K562 (cell line): Measurements from ENCODE around the gene USP37. TPM values are rescaled to one million over a fixed set of nuclear protein-coding genes. Genes with fewer than 3 reads are reported as not detected.

ENCODE experiments used
- ATAC-seq: fragments of 200-7000 bp; cut with Tn5 transposase; 3 replicates; pipeline ENCODE4 v1.9.1; 2020; ENCODE audit warnings: moderate library complexity
- BruUV-seq: library from RNA; stranded (reverse); fragments of 400-500 nt; replicated peaks from 2 replicates; lab custom pipeline; 2021; lab: Mats Ljungman, UMichigan
- CTCF ChIA-PET: fragments of 300-600 bp; formaldehyde crosslinking; extraction: SDS; loops from one replicate; lab custom pipeline; 2021; ENCODE audit warnings: low intra/inter-chr PET ratio; lab: Yijun Ruan, JAX
- POLR2A ChIA-PET: fragments of 300-600, 350-650 bp; sonication (Branson Sonifier 250); formaldehyde crosslinking; extraction: SDS; loops from one replicate; lab custom pipeline; 2021; ENCODE audit warnings: antibody characterized with exemption, inconsistent platforms; lab: Yijun Ruan, JAX
- DNase-seq, 4 experiments: peaks; one replicate each; pipeline versions ENCODE4 v3.0.0 to v3.0.0-alpha.2; 2011 to 2018; ENCODE audit warnings: low spot score in 3 of 4, mixed read lengths in 3 of 4; ENCODE audit errors: extremely low read depth in 1 of 4
- FAIRE-seq: peaks from 2 replicates; lab custom pipeline; 2011; peaks lifted over from hg19 to GRCh38; lab: Jason Lieb, UNC
- H2AFZ ChIP-seq: 2 replicates; pipeline ENCODE4 v1.6.0; 2011; ENCODE audit warnings: low read depth, low read length, control low read depth, inconsistent platforms
- H3K27ac ChIP-seq: fragments of 200-600 bp; 3 replicates; pipeline ENCODE4 v1.8.0; 2011; ENCODE audit warnings: low read depth, mild to moderate bottlenecking, control low read depth, inconsistent platforms, low read length, moderate library complexity, mixed read lengths; ENCODE audit errors: extremely low read depth
- H3K27me3 ChIP-seq, 2 experiments: fragments of 300-600 bp in 1 of 2; 2 replicates in 1 of 2; 3 replicates in 1 of 2; pipeline versions ENCODE4 v1.6.0 to v1.8.0; 2011; ENCODE audit warnings: inconsistent platforms in 2 of 2, low read length in 2 of 2, mild to moderate bottlenecking in 1 of 2, mixed read lengths in 1 of 2, moderate library complexity in 1 of 2; ENCODE audit not compliant: control insufficient read depth in 2 of 2, insufficient read depth in 2 of 2
- H3K36me3 ChIP-seq: fragments of 300-600 bp; 3 replicates; pipeline ENCODE4 v1.8.0; 2011; ENCODE audit warnings: mild to moderate bottlenecking, low read length, inconsistent platforms; ENCODE audit not compliant: control insufficient read depth, insufficient read depth
- H3K4me1 ChIP-seq, 2 experiments: fragments of 200-600 bp in 1 of 2; replicated peaks in 1 of 2; 2 replicates in 1 of 2; 3 replicates in 1 of 2; pipeline versions ENCODE4 v1.5.1 to v1.8.0; 2011; ENCODE audit warnings: inconsistent platforms in 2 of 2, low read length in 2 of 2, mild to moderate bottlenecking in 1 of 2, mixed read lengths in 1 of 2, moderate library complexity in 1 of 2; ENCODE audit not compliant: control insufficient read depth in 2 of 2, insufficient read depth in 2 of 2
- H3K4me2 ChIP-seq: 2 replicates; pipeline ENCODE4 v1.6.1; 2011; ENCODE audit warnings: low read length, control low read depth, inconsistent platforms, mixed read lengths; ENCODE audit not compliant: insufficient read depth
- H3K4me3 ChIP-seq: fragments of 200-600 bp; sonication (generic), shearing (Covaris generic); 2 replicates; pipeline ENCODE4 v1.5.1; 2016; ENCODE audit warnings: control low read depth, inconsistent platforms
- H3K79me2 ChIP-seq: fragments of 200-600 bp; 3 replicates; pipeline ENCODE4 v1.8.0; 2011; ENCODE audit warnings: low read length, inconsistent platforms; ENCODE audit not compliant: control insufficient read depth, insufficient read depth
- H3K9ac ChIP-seq, 2 experiments: 2 replicates each; pipeline versions ENCODE4 v1.6.0 to v1.6.1; 2011; ENCODE audit warnings: low read depth in 2 of 2, low read length in 2 of 2, control low read depth in 1 of 2, inconsistent platforms in 1 of 2, mild to moderate bottlenecking in 1 of 2, mixed read lengths in 1 of 2; ENCODE audit not compliant: insufficient read depth in 1 of 2
- H3K9me1 ChIP-seq: one replicate; pipeline ENCODE4 v1.6.0; 2011; ENCODE audit warnings: inconsistent platforms, mild to moderate bottlenecking, low read length, moderate library complexity; ENCODE audit not compliant: control insufficient read depth, insufficient read depth
- H3K9me3 ChIP-seq: replicated peaks from 2 replicates; pipeline ENCODE4 v1.5.1; 2011; ENCODE audit warnings: low read depth, low read length, inconsistent platforms; ENCODE audit not compliant: control insufficient read depth, insufficient read depth
- H4K20me1 ChIP-seq: replicated peaks from 2 replicates; pipeline ENCODE4 v1.6.1; 2011; ENCODE audit warnings: low read length, inconsistent platforms, mixed read lengths; ENCODE audit not compliant: control insufficient read depth, insufficient read depth
- CBFA2T2 ChIP-seq: fragments of 450-650 bp; conservative IDR thresholded peaks from 2 replicates; pipeline ENCODE4 v1.6.1; 2017; ENCODE audit warnings: mild to moderate bottlenecking
- EHMT2 ChIP-seq: fragments of 450-650 bp; IDR thresholded peaks from 2 replicates; pipeline ENCODE4 v1.6.1; 2018; ENCODE audit warnings: antibody characterized with exemption
- FOXJ3 ChIP-seq: sonication (generic); formaldehyde crosslinking; IDR thresholded peaks from 2 replicates; pipeline ENCODE4 v1.4.0; 2020; ENCODE audit warnings: mild to moderate bottlenecking, missing genetic modification reagents
- ID3 ChIP-seq, 2 experiments: fragments of 250-450 bp in 1 of 2; fragments of 450-650 bp in 1 of 2; sonication (Bioruptor Pico) in 1 of 2; IDR thresholded peaks; 2 replicates each; pipeline versions ENCODE4 v1.6.1 to v1.8.0; 2016 to 2021; ENCODE audit warnings: mild to moderate bottlenecking in 2 of 2, moderate library complexity in 2 of 2, missing compliant biosample characterization in 1 of 2, missing genetic modification characterization in 1 of 2
- SFPQ ChIP-seq: fragments of 200-400 bp; formaldehyde crosslinking; IDR thresholded peaks from 2 replicates; pipeline ENCODE4 v1.6.1; 2017; ENCODE audit warnings: mild to moderate bottlenecking, low read depth, low read length, moderate library complexity
- TAF7 ChIP-seq: fragments of 450-650 bp; IDR thresholded peaks from 2 replicates; pipeline ENCODE4 v1.6.1; 2016; ENCODE audit warnings: missing genetic modification characterization, missing compliant biosample characterization
- TCF3 ChIP-seq: sonication (generic); formaldehyde crosslinking; IDR thresholded peaks from 2 replicates; pipeline ENCODE4 v1.4.0; 2020; ENCODE audit warnings: mild to moderate bottlenecking, missing genetic modification reagents
- THRAP3 ChIP-seq: fragments of 450-650 bp; IDR thresholded peaks from 2 replicates; pipeline ENCODE4 v1.6.1; 2016; ENCODE audit warnings: mild to moderate bottlenecking, inconsistent platforms, borderline replicate concordance
- TRIM25 ChIP-seq: fragments of 450-650 bp; IDR thresholded peaks from 2 replicates; pipeline ENCODE4 v1.7.0; 2016; ENCODE audit warnings: borderline replicate concordance
- ZBTB9 ChIP-seq: fragments of 450-650 bp; formaldehyde crosslinking; IDR thresholded peaks from 2 replicates; pipeline ENCODE4 v1.4.0; 2020; ENCODE audit warnings: mild to moderate bottlenecking, moderate library complexity
- ZNF143 ChIP-seq: sonication (generic); formaldehyde crosslinking; IDR thresholded peaks from 2 replicates; pipeline ENCODE4 v1.9.0; 2022; ENCODE audit warnings: mild to moderate bottlenecking, missing genetic modification reagents
- WGBS: fragments of 100-300 bp; shearing (Covaris generic); methylation state at CpG from one replicate; pipeline ENCODE4 v1.1.6; 2016; ENCODE audit warnings: low coverage, mixed read lengths; ENCODE audit not compliant: insufficient coverage; ENCODE audit errors: missing lambda C conversion rate; 5-methylcytosine and 5-hydroxymethylcytosine counted together
- in situ Hi-C: fragments of 300-500 bp; cut with MboI; formaldehyde crosslinking; loops from 4 replicates; pipeline ENCODE4 v1.15.0; 2018; ENCODE audit warnings: inconsistent platforms, mixed read lengths
- intact Hi-C: fragments of 100-400 bp; cut with micrococcal nuclease; formaldehyde crosslinking; loops from 2 replicates; pipeline ENCODE4 v1.14.2; 2022
- polyA plus RNA-seq, 8 experiments: library from polyadenylated mRNA; depleted of rRNA in 4 of 8; stranded (reverse) in 5 of 8; unstranded in 3 of 8; fragments of >200 nt; fragmentation: Nextera tagmentation in 2 of 8; fragmentation: Illumina TruSeq in 1 of 8; extraction: Ambion mirVana in 2 of 8; extraction: Trizol in 1 of 8; gene quantifications; 2 replicates each; pipeline versions ENCODE4 v1.2.1 to v1.2.3, GENCODE V29; 2011 to 2014; ENCODE audit warnings: inconsistent platforms in 1 of 8, missing spikeins in 1 of 8
- total RNA-seq, 7 experiments: library from RNA; depleted of rRNA in 6 of 7; stranded (reverse); fragments of >200 nt in 6 of 7; fragmentation: Illumina TruSeq in 2 of 7; extraction: Trizol in 2 of 7; gene quantifications; 2 replicates each; pipeline versions ENCODE4 v1.2.1 to v1.2.3, GENCODE V29; 2011 to 2021; ENCODE audit warnings: low replicate concordance in 1 of 7
- TF ChIP-seq, protein P1 (sequence below): fragments of 450-650 bp; formaldehyde crosslinking; IDR thresholded peaks from 2 replicates; pipeline ENCODE4 v1.4.0; 2022; ENCODE audit warnings: mild to moderate bottlenecking, moderate library complexity
- TF ChIP-seq, protein P2 (sequence below): fragments of 450-650 bp; IDR thresholded peaks from 2 replicates; pipeline ENCODE4 v1.6.1; 2016; ENCODE audit warnings: antibody characterized with exemption

The USP37 gene
- total and polyA plus RNA-seq, 9 of the 15 experiments (the other 6 are each of a cell fraction or from before 2014, with no cell fraction given): 2.0 to 14.2 (median 8.5) TPM

- peaks cover 46% of the 10 kb centered on the region; the same call in 2 of the 3 replicates for H3K36me3 ChIP-seq
- H3K4me1 ChIP-seq: peaks cover 21 to 86% of the 10 kb centered on the region in 2 experiments; a peak in 4 of 5 replicates
- ChIA-PET CTCF (no interaction called here), POLR2A (interaction anchor here (0.6 to 0.9 kb wide), 4 partner anchors 33 to 118 kb away, joined by 3 to 4 read pairs (median 3); no protein-coding TSS in a partner anchor)
- no peak for FAIRE-seq
- peaks cover 53% of the 10 kb centered on the region for H3K79me2 ChIP-seq
- H3K9me1 ChIP-seq: no peaks in the 10 kb centered on the region
- WGBS: no CpG with 5 or more reads among the region's 9 CpGs
- intact Hi-C loops (loop anchor here (10.0 kb wide), 1 partner anchor 243 kb away; no protein-coding TSS in a partner anchor), in situ Hi-C loops (no loop called here)
- BruUV-seq: no TSS peak
- no peaks in the 10 kb centered on the region for H3K27me3 ChIP-seq
- DNase-seq: no peak
- H4K20me1 ChIP-seq: no peaks in the 10 kb centered on the region
- TF ChIP-seq THRAP3 (no peak), TRIM25 (no peak), SFPQ (no peak), EHMT2 (no peak), CBFA2T2 (no peak), ZBTB9 (CRISPR knock-in tag) (no peak), ZNF143 (CRISPR knock-in tag) (no peak), TAF7 (tag) (no peak), FOXJ3 (CRISPR knock-in tag) (no peak), ID3 (CRISPR knock-in tag; IDR thresholded peaks at IDR 0.05) (no peak), ID3 (tag; IDR thresholded peaks at IDR 0.05) (no peak), TCF3 (no peak)
- TF ChIP-seq, protein P1, sequence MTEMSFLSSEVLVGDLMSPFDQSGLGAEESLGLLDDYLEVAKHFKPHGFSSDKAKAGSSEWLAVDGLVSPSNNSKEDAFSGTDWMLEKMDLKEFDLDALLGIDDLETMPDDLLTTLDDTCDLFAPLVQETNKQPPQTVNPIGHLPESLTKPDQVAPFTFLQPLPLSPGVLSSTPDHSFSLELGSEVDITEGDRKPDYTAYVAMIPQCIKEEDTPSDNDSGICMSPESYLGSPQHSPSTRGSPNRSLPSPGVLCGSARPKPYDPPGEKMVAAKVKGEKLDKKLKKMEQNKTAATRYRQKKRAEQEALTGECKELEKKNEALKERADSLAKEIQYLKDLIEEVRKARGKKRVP (CRISPR knock-in tag): no peak
- TF ChIP-seq, protein P2, sequence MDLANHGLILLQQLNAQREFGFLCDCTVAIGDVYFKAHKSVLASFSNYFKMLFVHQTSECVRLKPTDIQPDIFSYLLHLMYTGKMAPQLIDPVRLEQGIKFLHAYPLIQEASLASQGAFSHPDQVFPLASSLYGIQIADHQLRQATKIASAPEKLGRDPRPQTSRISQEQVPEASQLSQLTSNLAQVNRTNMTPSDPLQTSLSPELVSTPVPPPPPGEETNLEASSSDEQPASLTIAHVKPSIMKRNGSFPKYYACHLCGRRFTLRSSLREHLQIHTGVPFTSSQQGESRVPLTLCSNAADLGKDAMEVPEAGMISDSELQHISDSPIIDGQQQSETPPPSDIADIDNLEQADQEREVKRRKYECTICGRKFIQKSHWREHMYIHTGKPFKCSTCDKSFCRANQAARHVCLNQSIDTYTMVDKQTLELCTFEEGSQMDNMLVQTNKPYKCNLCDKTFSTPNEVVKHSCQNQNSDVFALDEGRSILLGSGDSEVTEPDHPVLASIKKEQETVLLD: no peak
- 0 out of 3 replicates have a peak overlapping the region, but pooled peaks have one; percentile 15 for H3K27ac ChIP-seq
- H3K9ac ChIP-seq: peak overlapping the region in 1 of 2 experiments; percentile 91; a peak in 2 of 4 replicates
- H3K9me3 ChIP-seq: no peaks in the 10 kb centered on the region
- ATAC-seq: no peak
- peak overlapping the region; percentile 57; the same call in 1 of the 2 replicates for H3K4me3 ChIP-seq
- no peak overlapping the region; the same call in 1 of the 2 replicates for H3K4me2 ChIP-seq
- no peak overlapping the region for H2AFZ ChIP-seq
These were observed 166.3 kb downstream of the USP37 start for GRCh38 chr2:218401890-218402289.
